ENCODE results near the gene TVP23A.

Gene TVP23A

GRCh38 chr16:10813099-10813455, 5.5 kb downstream of the TVP23A start:
- no peak for TF ChIP-seq CTCF (IDR thresholded peaks at IDR 0.05)
- no peak for DNase-seq (ENCODE audit: low spot score)
- Histone ChIP-seq H3K4me3 (no peak overlapping the region), H3K27ac (no peak overlapping the region)

- no peak for TF ChIP-seq CTCF (IDR thresholded peaks at IDR 0.05)
- no peak for DNase-seq (ENCODE audit: low spot score)
- Histone ChIP-seq H3K27ac (no peak overlapping the region), H3K4me3 (no peak overlapping the region)
Observed at GRCh38 chr16:10812312-10813098, 6.1 kb downstream of the TVP23A start.

DNA sequence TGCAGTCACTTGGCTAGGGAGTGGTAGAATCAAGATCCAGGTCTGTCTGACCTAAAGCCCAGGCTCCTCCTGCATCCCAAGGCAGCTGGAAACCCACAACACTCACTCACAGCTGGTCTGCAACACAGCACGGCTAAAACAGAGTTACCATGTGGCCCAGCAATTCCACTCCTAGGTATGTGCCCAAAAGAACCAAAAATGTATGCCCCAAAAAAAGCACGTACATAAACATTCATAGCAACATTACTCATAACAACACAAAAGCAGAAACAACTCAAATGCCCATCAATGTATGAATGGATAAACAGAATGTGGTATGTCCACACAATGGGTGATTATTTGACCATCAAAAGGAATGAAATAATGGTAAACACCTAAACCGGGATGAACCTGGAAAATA, 8.9 kb downstream of the TVP23A start:
- DNase-seq (ENCODE audit: low spot score): no peak
- no peak for TF ChIP-seq CTCF (IDR thresholded peaks at IDR 0.05)
- no peak overlapping the region for H3K27ac ChIP-seq
- no peak overlapping the region for H3K4me3 ChIP-seq

- no peak for TF ChIP-seq CTCF (IDR thresholded peaks at IDR 0.05)
- DNase-seq (ENCODE audit: low spot score): no peak
- no peak overlapping the region for H3K4me3 ChIP-seq
- no peak overlapping the region for H3K27ac ChIP-seq
Observed at GRCh38 chr16:10808850-10809249, 9.7 kb downstream of the TVP23A start.

- no peak for DNase-seq (ENCODE audit: low spot score)
- TF ChIP-seq CTCF (IDR thresholded peaks at IDR 0.05): no peak
- no peak overlapping the region for H3K27ac ChIP-seq
- H3K4me3 ChIP-seq: no peak overlapping the region
Observed at GRCh38 chr16:10808218-10808617, 10.4 kb downstream of the TVP23A start.

DNA sequence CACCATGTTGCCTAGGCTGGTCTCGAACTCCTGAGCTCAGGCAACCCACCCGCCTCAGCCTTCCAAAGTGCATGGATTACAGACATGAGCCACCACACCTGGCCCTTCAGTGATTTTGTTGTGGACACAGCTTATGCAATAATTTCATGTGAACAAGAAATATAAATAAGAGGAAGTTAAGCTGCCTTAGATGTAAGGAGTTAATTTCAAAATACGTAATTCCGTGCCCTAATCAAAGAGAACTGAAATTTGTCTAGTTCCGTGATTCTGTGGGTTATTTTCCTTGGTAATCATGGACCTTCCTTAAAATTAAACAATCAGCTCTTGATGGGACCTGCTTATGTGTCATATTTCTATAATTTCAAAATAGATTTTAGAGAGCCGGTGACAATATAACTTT, 11.9 kb downstream of the TVP23A start:
- H3K27ac ChIP-seq: no peak overlapping the region
- no peak for TF ChIP-seq CTCF (IDR thresholded peaks at IDR 0.05)
- no peak overlapping the region for H3K4me3 ChIP-seq
- no peak for DNase-seq (ENCODE audit: low spot score)

GRCh38 chr16:10805334-10805733, 13.3 kb downstream of the TVP23A start:
- no peak overlapping the region for H3K27ac ChIP-seq
- H3K4me3 ChIP-seq: no peak overlapping the region
- no peak for DNase-seq (ENCODE audit: low spot score)
- no peak for TF ChIP-seq CTCF (IDR thresholded peaks at IDR 0.05)

Data from coronary artery (tissue), 2 donors.